Central memory CD8-positive, alpha-beta T cell (primary cell): ENCODE data around the gene CCDC24.

Experiments used
- ATAC-seq: fragments of 150-1000 bp; cut with Tn5 transposase; replicated peaks from 2 replicates; pipeline ENCODE4 v1.10.0; 2022; ENCODE audit warnings: mild to moderate bottlenecking, moderate FRiP score, moderate number of reproducible peaks; ENCODE audit not compliant: poor library complexity, severe bottlenecking; ENCODE audit errors: extremely low read depth
- DNase-seq, 2 donors: peaks; one replicate each; pipeline ENCODE4 v3.0.0; 2021; ENCODE audit warnings: low spot score in 2 of 2
- H3K27ac Mint-ChIP-seq: one replicate; pipeline ENCODE4 v1.8.0; 2022; ENCODE audit warnings: low read depth, mild to moderate bottlenecking, moderate library complexity, mixed read lengths
- H3K27me3 Mint-ChIP-seq: one replicate; pipeline ENCODE4 v1.8.0; 2022; ENCODE audit warnings: mixed read lengths
- H3K36me3 Mint-ChIP-seq: one replicate; pipeline ENCODE4 v1.8.0; 2022; ENCODE audit warnings: mild to moderate bottlenecking, moderate library complexity, mixed read lengths; ENCODE audit not compliant: insufficient read depth
- H3K4me1 Mint-ChIP-seq: one replicate; pipeline ENCODE4 v1.8.0; 2022; ENCODE audit warnings: mixed read lengths
- H3K4me3 Mint-ChIP-seq: one replicate; pipeline ENCODE4 v1.8.0; 2022; ENCODE audit warnings: mild to moderate bottlenecking, moderate library complexity, mixed read lengths
- H3K9me3 Mint-ChIP-seq: one replicate; pipeline ENCODE4 v1.8.0; 2022; ENCODE audit warnings: mixed read lengths

CCDC24 gene

DNA sequence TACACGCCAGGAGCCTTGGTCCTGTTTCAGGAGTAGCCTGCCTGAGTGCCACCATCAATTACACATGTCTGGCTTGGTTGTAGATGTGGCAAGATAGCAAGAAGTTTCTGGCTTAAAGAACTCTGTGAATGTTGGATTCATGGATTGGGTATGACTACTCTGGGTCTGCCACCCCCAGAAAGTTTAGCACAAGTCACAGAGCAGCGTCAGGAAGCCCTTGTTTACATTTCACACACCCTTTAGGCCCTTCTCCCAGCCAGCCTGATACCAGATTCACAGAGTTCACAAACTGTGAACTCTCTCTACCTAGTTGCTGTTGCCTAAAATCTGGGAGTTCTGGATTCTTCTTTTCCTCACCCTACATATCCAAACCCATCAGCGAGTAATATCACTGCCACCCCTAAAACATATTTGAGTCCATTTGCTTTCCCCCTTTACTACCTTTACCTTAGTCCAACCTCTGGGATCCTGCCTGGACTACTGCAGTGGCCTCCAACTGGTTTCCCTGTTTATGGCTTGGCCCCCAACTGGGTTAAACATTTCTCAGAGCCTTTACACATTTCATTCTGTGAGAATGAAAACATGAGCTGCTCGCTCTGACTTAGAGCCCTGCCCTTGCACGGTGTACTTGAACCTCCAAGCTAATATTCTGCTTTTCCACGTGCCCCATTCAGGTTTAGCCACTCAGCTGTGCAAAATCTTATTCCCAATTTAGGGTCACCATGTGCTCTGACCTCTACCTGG, 4.1 kb upstream of the CCDC24 start:
- no peaks in the 10 kb centered on the region for H3K27me3 Mint-ChIP-seq
- H3K4me1 Mint-ChIP-seq: peaks cover 15% of the 10 kb centered on the region
- ATAC-seq: no peak

DNA sequence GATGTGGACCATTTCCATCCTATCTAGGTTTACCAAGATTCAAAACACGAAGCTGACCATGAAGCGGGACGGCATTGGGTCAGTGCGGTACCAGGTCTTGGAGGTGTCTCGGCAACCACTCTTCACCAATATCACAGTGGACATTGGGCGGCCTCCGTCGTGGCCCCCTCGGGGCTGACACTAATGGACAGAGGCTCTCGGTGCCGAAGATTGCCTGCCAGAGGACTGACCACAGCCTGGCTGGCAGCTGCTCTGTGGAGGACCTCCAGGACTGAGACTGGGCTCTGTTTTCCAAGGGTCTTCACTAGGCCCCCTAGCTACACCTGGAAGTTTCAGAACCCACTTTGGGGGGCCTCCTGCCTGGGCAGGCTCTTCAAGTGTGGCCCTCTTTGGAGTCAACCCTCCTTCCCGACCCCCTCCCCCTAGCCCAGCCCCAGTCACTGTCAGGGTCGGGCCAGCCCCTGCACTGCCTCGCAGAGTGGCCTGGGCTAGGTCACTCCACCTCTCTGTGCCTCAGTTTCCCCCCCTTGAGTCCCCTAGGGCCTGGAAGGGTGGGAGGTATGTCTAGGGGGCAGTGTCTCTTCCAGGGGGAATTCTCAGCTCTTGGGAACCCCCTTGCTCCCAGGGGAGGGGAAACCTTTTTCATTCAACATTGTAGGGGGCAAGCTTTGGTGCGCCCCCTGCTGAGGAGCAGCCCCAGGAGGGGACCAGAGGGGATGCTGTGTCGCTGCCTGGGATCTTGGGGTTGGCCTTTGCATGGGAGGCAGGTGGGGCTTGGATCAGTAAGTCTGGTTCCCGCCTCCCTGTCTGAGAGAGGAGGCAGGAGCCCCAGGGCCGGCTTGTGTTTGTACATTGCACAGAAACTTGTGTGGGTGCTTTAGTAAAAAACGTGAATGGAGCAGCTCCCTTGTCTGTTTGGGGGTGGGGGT, 864 bp upstream of the CCDC24 start:
- H3K9me3 Mint-ChIP-seq: no peaks in the 10 kb centered on the region
- H3K36me3 Mint-ChIP-seq: peaks cover 2% of the 10 kb centered on the region
- no peak for DNase-seq
- ATAC-seq: no peak
- peaks cover 21% of the 10 kb centered on the region for H3K4me1 Mint-ChIP-seq
- H3K27me3 Mint-ChIP-seq: no peaks in the 10 kb centered on the region
- H3K27ac Mint-ChIP-seq: no peak overlapping the region
- H3K4me3 Mint-ChIP-seq: peak overlapping the region; percentile 94

More for the DNA sequence above, 4.1 kb upstream of the CCDC24 start:
- H3K4me3 Mint-ChIP-seq: no peak overlapping the region
- no peak overlapping the region for H3K27ac Mint-ChIP-seq
- H3K9me3 Mint-ChIP-seq: no peaks in the 10 kb centered on the region
- H3K36me3 Mint-ChIP-seq: peaks cover 2% of the 10 kb centered on the region
- no peak for DNase-seq

DNA sequence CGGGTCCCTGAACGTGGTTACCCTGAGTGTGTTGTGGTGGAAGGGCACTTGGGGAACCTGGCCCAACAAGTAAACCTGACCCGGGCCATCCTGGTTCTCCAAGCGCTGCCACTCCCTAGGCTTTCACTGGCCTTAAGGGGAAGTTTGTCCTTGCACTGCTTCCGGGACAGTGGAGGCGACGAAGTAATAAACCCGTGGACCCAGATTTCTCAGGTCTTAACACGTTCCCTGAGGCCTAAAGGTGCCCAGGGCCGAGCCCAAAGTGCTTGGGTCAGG, 261 bp upstream of the CCDC24 start:
- DNase-seq (no peak), ATAC-seq (no peak)
- no peaks in the 10 kb centered on the region for H3K9me3 Mint-ChIP-seq
- H3K4me1 Mint-ChIP-seq: peaks cover 21% of the 10 kb centered on the region
- peaks cover 2% of the 10 kb centered on the region for H3K36me3 Mint-ChIP-seq
- peak overlapping the region; percentile 94 for H3K4me3 Mint-ChIP-seq
- no peaks in the 10 kb centered on the region for H3K27me3 Mint-ChIP-seq
- peak overlapping the region; percentile 81 for H3K27ac Mint-ChIP-seq

DNA sequence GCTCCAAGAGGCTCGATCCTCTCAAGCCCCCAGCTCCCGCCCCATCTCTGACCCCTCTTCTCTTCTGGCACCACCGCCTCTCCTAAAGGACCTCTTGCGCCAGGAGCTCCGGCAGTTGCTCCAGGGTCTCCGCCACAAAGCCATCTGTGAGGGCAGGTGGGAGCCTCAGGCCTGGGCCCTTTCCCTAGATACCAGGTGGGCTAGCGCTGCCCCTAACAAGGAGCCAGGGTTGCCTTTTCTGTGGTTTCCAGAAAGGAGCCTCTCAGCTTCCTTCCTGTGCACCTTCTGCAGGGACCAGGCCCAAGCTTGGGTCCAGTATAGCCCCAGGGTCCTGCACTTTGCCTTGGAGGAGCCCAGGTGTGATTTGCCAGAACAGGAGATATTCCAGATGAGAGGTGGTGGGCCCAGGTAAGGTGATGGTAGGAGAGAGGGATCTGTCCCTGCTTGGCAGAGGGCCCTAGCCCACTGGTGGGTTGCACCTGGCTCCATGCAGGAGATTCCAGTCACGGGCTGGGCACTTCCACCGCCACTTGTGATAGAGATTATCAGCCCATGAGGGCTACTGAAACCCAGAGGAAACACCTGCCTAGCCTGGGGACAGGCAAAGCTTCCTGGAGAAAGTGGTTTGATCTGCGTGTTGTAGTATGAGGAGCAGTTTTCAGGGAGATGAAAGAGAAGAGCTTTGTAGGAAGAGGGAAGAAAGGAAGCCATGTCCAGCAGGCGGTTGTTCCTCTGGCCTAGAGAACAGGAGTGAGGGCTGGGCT, 1.0 kb downstream of the CCDC24 start:
- Mint-ChIP-seq H3K36me3 (peaks cover 2% of the 10 kb centered on the region), H3K27ac (peak overlapping the region; percentile 81), H3K4me1 (peaks cover 21% of the 10 kb centered on the region), H3K27me3 (no peaks in the 10 kb centered on the region), H3K9me3 (no peaks in the 10 kb centered on the region), H3K4me3 (peak overlapping the region; percentile 94)
- ATAC-seq (no peak), DNase-seq (no peak)

DNA sequence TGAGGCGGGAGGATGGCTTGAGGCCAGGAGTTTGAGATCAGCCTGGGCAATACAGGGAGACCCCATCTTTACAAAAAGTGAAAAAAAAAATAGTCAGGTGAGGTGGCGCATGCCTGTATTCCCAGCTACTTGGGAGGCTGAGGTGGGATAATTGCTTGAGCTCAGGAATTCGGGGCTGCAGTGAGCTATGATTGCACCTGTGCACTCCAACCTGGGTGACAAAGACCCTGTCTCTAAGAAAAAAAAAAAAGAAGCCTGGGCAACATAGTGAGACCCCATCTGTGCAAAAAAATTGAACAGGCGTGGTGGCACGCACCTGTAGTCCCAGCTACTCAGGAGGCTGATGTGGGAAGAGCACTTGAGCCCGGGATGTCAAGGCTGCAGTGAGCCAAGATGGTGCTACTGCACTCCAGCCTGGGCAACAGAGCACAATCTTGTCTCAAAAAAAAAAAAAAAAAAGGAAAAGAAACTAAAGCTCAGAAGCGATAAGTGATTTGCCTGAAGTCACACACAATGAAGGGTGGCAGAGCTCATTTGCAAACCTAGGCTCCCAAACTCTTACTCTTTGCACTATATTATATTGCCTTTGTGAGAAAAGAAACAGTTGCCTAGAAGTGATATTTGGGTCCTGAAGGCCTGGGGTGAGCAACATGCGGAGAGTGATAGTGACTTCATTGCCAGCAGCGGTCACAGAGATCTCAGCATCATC, 2.0 kb downstream of the CCDC24 start:
- Mint-ChIP-seq H3K27me3 (no peaks in the 10 kb centered on the region), H3K27ac (no peak overlapping the region)

DNA sequence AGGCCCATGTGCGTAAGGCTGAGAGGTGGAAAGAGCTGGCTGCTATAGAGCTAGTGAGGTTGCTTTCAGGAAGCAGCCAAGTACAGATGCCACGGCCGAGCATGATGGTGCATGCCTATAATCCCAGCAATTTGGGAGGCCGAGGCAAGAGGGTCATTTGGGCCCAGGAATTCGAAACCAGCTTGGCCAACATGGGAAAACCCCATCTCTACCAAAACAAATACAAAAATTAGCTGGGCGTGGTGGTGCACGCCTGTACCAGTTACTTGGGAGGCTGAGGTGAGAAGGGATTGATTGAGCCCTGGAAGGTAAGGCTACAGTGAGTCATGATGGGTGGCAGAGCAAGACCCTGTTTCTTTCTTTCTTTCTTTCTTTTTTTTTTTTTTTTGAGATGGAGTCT, 2.7 kb downstream of the CCDC24 start:
- no peaks in the 10 kb centered on the region for H3K27me3 Mint-ChIP-seq
- peaks cover 21% of the 10 kb centered on the region for H3K4me1 Mint-ChIP-seq
- no peak for ATAC-seq
- H3K36me3 Mint-ChIP-seq: peaks cover 2% of the 10 kb centered on the region
- no peak for DNase-seq
- no peak overlapping the region for H3K27ac Mint-ChIP-seq
- no peak overlapping the region for H3K4me3 Mint-ChIP-seq
- no peaks in the 10 kb centered on the region for H3K9me3 Mint-ChIP-seq

More for the DNA sequence above, 2.0 kb downstream of the CCDC24 start:
- Mint-ChIP-seq H3K9me3 (no peaks in the 10 kb centered on the region), H3K4me1 (peaks cover 21% of the 10 kb centered on the region), H3K36me3 (peaks cover 2% of the 10 kb centered on the region), H3K4me3 (peak overlapping the region; percentile 94)
- ATAC-seq (no peak), DNase-seq (no peak)

DNA sequence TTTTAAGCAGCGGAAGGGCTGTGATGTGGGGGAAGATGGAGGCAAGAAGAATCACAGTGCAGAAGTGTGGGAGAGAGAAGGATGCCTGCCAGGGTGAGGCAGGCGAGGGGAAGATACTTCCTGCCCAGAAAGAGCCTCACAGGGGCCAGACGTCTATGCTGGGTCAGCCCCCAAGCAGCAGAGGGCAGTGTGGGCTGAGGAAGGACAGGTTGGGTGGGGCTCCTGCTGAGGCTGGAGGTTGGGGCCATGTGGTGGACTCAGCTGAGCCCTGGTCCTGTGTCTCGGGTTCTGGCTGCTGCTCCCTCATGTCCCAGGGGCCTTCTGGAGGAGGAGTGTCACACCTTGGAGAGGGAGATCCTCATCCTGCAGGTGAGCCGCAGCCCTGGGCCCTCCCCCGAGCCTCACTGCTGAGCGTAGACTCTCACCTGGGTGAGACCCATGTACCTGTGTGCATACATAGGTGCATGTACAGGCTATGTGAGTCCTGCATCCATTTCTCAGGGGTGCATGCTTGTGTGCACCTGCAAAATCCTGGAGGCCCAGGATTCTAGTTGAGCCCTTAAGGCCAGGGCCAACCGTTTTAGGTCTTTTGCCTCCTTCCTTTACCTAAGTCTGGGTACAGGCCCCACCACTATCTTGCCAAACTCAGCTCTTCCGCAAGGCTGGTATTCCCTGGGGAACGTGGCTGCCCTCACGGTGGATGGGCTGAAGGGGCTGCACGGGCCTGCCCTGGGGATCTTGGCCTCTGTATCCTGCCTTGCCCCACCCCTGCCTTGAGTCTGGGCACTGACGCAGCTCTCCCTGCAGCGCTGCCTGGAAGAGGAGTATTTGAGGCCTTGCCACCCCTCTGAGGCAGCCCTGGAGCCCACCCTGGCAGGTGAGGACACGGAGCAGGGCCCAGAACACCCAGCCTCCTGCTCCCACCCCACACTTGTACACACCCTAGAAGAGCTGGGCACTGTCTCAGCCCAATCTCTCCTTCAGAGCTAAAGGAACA, 3.7 kb downstream of the CCDC24 start:
- ATAC-seq (no peak), DNase-seq (no peak)
- Mint-ChIP-seq H3K4me3 (no peak overlapping the region), H3K27me3 (no peaks in the 10 kb centered on the region), H3K36me3 (peaks cover 2% of the 10 kb centered on the region), H3K9me3 (no peaks in the 10 kb centered on the region), H3K27ac (no peak overlapping the region), H3K4me1 (peaks cover 21% of the 10 kb centered on the region)

DNA sequence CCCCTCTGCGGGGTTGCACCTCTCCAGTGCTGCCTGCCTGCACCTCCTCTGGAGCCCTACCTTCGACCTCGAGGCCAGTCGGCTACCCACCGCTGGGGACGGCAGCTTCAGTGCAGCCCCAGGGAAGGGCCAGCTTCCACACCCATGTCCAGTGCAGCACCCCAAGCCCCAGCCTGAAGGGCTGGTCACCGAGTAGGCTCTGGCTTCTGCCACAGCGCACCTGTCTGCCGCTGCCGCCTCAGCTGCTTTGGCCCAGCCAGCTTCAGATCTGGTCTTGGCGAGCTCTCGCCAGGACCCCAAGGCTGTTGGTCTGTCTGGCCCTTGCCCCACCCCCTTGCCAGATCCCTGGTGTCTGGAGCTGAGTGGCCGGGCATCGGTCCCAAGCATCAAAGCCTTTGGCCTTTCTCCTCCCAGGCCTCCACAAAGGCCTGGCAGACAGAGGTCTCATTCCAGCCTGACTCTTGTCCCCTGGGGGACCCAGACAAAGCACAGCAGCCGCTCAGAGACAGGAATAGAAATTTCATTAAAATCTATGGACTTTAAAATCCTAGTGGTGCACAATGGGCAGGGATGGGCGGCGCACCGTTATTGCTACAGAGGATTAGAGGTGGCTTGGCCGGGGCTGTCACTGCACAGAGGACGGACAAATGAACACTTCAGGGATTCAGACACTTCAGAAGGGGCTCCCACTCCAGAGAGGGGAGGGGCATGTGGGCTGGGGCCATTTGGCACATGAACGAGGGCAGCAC, 4.8 kb downstream of the CCDC24 start:
- no peak for ATAC-seq
- no peak overlapping the region for H3K4me3 Mint-ChIP-seq
- H3K27ac Mint-ChIP-seq: no peak overlapping the region
- no peaks in the 10 kb centered on the region for H3K9me3 Mint-ChIP-seq
- H3K27me3 Mint-ChIP-seq: no peaks in the 10 kb centered on the region
- H3K4me1 Mint-ChIP-seq: peaks cover 18% of the 10 kb centered on the region
- no peak for DNase-seq
- peaks cover 2% of the 10 kb centered on the region for H3K36me3 Mint-ChIP-seq

DNA sequence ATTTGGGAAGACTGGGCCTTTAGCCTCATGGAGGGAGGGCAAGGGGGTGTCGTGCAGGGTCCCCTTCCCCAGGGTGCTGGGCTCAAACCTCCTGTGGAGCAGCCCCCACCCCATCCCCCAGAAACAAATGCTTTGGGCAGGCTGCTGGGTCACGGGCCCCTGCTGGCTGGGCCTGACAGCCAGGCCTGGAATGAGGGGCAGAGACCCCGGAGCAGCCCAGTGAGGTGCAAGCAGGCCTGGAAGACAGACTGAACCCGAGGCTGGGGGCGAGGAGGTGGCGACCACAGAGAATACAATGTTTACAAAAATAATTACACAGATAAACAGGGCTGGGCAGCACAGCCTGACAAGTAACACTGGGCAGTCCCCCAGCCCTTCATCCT, 5.3 kb downstream of the CCDC24 start:
- no peak for DNase-seq
- no peaks in the 10 kb centered on the region for H3K36me3 Mint-ChIP-seq
- H3K27ac Mint-ChIP-seq: no peak overlapping the region
- no peak overlapping the region for H3K4me3 Mint-ChIP-seq
- H3K27me3 Mint-ChIP-seq: no peaks in the 10 kb centered on the region
- H3K9me3 Mint-ChIP-seq: no peaks in the 10 kb centered on the region
- peaks cover 13% of the 10 kb centered on the region for H3K4me1 Mint-ChIP-seq
- ATAC-seq: no peak

DNA sequence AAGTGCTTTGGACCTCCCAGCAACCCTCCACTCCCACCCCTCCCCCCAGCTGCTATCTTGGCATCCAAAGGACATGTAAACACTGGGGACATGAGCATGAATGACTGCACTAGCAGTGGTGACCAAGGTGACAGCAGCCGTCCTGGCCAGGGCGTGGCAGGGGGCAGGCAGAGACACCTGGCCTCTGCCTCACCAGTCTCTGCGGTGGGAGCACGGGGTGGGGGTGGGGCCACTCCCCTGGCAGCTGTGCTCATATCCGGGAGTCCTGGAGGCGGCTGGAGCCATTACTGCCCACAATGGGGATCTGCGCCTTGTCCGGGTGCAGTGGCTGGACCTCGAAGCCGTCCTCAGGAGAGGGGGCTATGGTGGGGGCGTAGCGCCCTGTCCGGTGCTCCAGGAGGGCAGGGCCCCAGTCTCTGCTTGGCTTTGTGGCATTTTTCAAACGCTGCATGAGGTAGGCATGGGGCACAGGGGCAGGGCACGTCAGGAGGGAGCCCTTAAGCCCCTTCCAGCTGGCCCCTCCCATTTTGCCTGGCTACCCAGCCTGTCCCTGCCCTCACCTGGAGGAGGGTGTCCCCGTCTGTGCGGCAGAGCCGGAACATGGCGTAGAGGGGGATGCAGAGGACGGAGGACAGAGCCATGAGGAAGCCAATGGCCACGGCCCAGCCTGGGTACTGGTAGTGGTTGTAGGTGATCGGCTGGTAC, 6.0 kb downstream of the CCDC24 start:
- DNase-seq: no peak
- H3K27ac Mint-ChIP-seq: no peak overlapping the region
- no peaks in the 10 kb centered on the region for H3K27me3 Mint-ChIP-seq
- H3K4me1 Mint-ChIP-seq: peaks cover 5% of the 10 kb centered on the region
- no peak overlapping the region for H3K4me3 Mint-ChIP-seq
- no peaks in the 10 kb centered on the region for H3K9me3 Mint-ChIP-seq
- H3K36me3 Mint-ChIP-seq: no peaks in the 10 kb centered on the region
- no peak for ATAC-seq
